ENCODE results near the gene YWHAQ.

DNA sequence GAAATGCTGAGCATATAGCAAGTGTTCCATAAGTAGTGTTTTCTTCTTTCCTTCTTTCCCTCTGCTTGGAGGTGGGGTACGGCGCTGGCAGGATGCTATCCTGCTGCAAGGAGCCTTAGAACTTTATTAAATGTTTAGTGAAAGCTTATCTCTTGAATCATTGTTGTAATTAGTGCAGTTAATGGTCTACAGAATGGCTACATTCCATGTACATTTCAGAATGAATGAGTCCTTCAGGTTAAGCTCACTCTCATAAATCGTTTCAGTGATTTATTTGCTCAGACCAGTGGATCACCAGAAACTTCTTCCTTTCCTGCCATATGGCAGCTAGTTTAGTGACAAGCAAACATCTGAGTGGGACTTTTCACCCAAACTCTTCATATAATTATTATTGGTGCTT is 3.3 kb upstream of the YWHAQ start:
- TF ChIP-seq ZC3H11A (IDR thresholded peaks at IDR 0.05) (no peak), BHLHE40 (IDR thresholded peaks at IDR 0.05; ENCODE audit: low read depth, low read length) (no peak), HDAC2 (IDR thresholded peaks at IDR 0.05) (no peak), REST (IDR thresholded peaks at IDR 0.05) (no peak), RCOR1 (IDR thresholded peaks at IDR 0.05; ENCODE audit: low read depth, low read length) (no peak), EP300 (IDR thresholded peaks at IDR 0.05) (no peak), ZSCAN20 (CRISPR knock-in tag; IDR thresholded peaks at IDR 0.05) (no peak), ELK1 (IDR thresholded peaks at IDR 0.05; ENCODE audit: low read depth, low read length) (no peak), ESRRA (IDR thresholded peaks at IDR 0.05; ENCODE audit: borderline replicate concordance, low read length) (no peak)
- TF ChIP-seq, protein P1, sequence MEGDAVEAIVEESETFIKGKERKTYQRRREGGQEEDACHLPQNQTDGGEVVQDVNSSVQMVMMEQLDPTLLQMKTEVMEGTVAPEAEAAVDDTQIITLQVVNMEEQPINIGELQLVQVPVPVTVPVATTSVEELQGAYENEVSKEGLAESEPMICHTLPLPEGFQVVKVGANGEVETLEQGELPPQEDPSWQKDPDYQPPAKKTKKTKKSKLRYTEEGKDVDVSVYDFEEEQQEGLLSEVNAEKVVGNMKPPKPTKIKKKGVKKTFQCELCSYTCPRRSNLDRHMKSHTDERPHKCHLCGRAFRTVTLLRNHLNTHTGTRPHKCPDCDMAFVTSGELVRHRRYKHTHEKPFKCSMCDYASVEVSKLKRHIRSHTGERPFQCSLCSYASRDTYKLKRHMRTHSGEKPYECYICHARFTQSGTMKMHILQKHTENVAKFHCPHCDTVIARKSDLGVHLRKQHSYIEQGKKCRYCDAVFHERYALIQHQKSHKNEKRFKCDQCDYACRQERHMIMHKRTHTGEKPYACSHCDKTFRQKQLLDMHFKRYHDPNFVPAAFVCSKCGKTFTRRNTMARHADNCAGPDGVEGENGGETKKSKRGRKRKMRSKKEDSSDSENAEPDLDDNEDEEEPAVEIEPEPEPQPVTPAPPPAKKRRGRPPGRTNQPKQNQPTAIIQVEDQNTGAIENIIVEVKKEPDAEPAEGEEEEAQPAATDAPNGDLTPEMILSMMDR (IDR thresholded peaks at IDR 0.05): no peak
